Measurements from ENCODE around the gene TTLL13.

The TTLL13 gene

GRCh38 chr15:90249203-90249863, at the start of gene TTLL13:
Gene TTLL13, plus strand, starts transcription at chr15:90249556. Its CDS starts 1,075 bp downstream, at chr15:90250631.
- DNase-seq (ENCODE audit: low spot score), result peak; percentile 85

- DNase-seq (ENCODE audit: low spot score), result no peak
These were observed 48.7 kb upstream of the TTLL13 start for GRCh38 chr15:90200534-90201129.

GRCh38 chr15:90201130-90201943, 48.0 kb upstream of the TTLL13 start, which contains the start of gene SEMA4B:
Gene SEMA4B, plus strand, starts transcription at chr15:90201330. Its CDS starts 249 bp downstream, at chr15:90201579.
- DNase-seq (ENCODE audit: low spot score), result peak; percentile 52

- DNase-seq (ENCODE audit: low spot score), result no peak
These were observed 47.4 kb upstream of the TTLL13 start for GRCh38 chr15:90201944-90202375.

GRCh38 chr15:90202929-90203328, 46.4 kb upstream of the TTLL13 start:
- no peak for DNase-seq (ENCODE audit: low spot score)

GRCh38 chr15:90203473-90203872, 45.9 kb upstream of the TTLL13 start:
- DNase-seq (ENCODE audit: low spot score), result no peak

GRCh38 chr15:90203922-90204321, 45.4 kb upstream of the TTLL13 start:
- no peak for DNase-seq (ENCODE audit: low spot score)

- no peak for DNase-seq (ENCODE audit: low spot score)
These were observed 44.1 kb upstream of the TTLL13 start for GRCh38 chr15:90205050-90205848.

GRCh38 chr15:90205886-90206285, 43.5 kb upstream of the TTLL13 start:
- DNase-seq (ENCODE audit: low spot score), result no peak

- DNase-seq (ENCODE audit: low spot score), result no peak
These were observed 42.1 kb upstream of the TTLL13 start for GRCh38 chr15:90207252-90207651.

- DNase-seq (ENCODE audit: low spot score), result no peak
These were observed 41.0 kb upstream of the TTLL13 start for GRCh38 chr15:90208356-90208755.

GRCh38 chr15:90209591-90209990, 39.8 kb upstream of the TTLL13 start:
- DNase-seq (ENCODE audit: low spot score), result no peak

- no peak for DNase-seq (ENCODE audit: low spot score)
These were observed 38.8 kb upstream of the TTLL13 start for GRCh38 chr15:90210593-90210992.

GRCh38 chr15:90211009-90211408, 38.3 kb upstream of the TTLL13 start:
- no peak for DNase-seq (ENCODE audit: low spot score)

GRCh38 chr15:90211440-90212143, 37.8 kb upstream of the TTLL13 start:
- peak; percentile 79 for DNase-seq (ENCODE audit: low spot score)

GRCh38 chr15:90212221-90213098, 36.9 kb upstream of the TTLL13 start:
- no peak for DNase-seq (ENCODE audit: low spot score)

GRCh38 chr15:90213122-90213817, 36.1 kb upstream of the TTLL13 start:
- DNase-seq (ENCODE audit: low spot score), result no peak

- no peak for DNase-seq (ENCODE audit: low spot score)
These were observed 35.5 kb upstream of the TTLL13 start for GRCh38 chr15:90213818-90214204.

GRCh38 chr15:90214553-90215196, 34.7 kb upstream of the TTLL13 start:
- no peak for DNase-seq (ENCODE audit: low spot score)
